AG10803 (cell line): ENCODE measurements around the gene CTIF.

ENCODE experiments used
- DNase-seq: peaks from one replicate; pipeline ENCODE4 v3.0.0; 2010; ENCODE audit warnings: low read depth
- H3K4me3 ChIP-seq: 2 replicates; pipeline ENCODE4 v1.5.1; 2011; ENCODE audit warnings: mild to moderate bottlenecking, low read length, control low read depth
- CTCF ChIP-seq: conservative IDR thresholded peaks from 2 replicates; pipeline ENCODE4 v1.5.1; 2011; ENCODE audit warnings: mild to moderate bottlenecking, low read length, control low read depth, inconsistent platforms

Gene CTIF

GRCh38 chr18:48525671-48526070 is 13.2 kb upstream of the CTIF start:
- no peak for DNase-seq
- H3K4me3 ChIP-seq, result no peak overlapping the region
- no peak for TF ChIP-seq CTCF

DNA sequence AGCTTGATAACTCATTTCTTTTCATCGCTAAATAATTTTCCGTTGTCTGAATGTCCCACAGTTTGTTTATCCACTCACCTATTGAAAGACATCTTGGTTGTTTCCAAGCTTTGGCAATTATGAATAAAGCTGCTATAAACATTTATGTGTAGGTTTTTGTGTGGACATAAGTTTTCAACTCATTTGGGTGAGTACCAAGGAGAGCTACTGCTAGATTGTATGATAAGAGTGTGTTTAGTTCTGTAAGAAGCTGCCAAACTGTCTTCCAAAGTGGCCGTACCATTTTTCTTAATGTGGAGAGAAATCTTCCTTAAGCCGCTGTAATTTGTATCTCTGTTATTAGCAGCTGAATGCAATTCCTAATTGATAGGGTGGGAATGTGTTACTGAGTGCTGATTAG is 11.4 kb upstream of the CTIF start:
- no peak for TF ChIP-seq CTCF
- DNase-seq, result no peak
- no peak overlapping the region for H3K4me3 ChIP-seq

GRCh38 chr18:48528861-48529260 is 10.0 kb upstream of the CTIF start:
- no peak overlapping the region for H3K4me3 ChIP-seq
- DNase-seq, result no peak
- TF ChIP-seq CTCF, result no peak

DNA sequence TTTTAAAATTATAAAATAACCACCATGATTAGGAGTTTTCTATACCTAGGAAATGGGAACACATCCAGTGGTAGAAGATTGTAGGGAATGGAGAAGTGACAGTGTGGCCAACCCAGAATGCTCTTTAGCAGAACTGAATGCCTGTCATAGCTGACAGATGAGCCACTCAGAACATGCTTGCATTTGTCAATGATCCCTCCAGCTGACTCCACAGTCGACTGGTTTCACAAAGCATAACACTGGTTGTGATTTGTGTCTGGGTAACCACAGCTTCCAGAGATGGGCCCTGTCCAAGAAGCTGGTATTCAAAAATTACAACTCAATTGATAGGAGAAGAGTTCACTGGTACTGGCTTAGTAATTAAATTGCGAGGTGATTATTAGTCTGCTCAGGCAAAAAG is 9.0 kb upstream of the CTIF start:
- H3K4me3 ChIP-seq, result no peak overlapping the region
- no peak for TF ChIP-seq CTCF
- DNase-seq, result peak; percentile 94

- H3K4me3 ChIP-seq, result no peak overlapping the region
- peak; percentile 24 for DNase-seq
- no peak for TF ChIP-seq CTCF
Measured at GRCh38 chr18:48530399-48531081, 8.3 kb upstream of the CTIF start.

DNA sequence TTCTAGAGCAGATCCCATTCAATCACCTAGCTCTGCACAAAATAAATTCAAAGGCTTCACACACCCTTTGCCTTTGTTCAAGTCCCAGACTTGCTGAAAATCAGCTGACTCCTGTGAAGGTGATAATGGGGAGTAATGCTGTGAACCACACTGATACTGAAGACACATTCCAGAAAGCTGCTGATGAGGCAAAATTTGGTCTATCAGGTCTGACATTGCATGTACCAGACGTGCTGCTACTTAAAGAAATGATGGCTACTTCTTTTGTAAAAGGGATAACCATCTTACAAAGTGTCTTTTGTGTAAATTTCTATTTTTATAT is 7.8 kb upstream of the CTIF start:
- DNase-seq, result no peak
- TF ChIP-seq CTCF, result no peak
- no peak overlapping the region for H3K4me3 ChIP-seq

DNA sequence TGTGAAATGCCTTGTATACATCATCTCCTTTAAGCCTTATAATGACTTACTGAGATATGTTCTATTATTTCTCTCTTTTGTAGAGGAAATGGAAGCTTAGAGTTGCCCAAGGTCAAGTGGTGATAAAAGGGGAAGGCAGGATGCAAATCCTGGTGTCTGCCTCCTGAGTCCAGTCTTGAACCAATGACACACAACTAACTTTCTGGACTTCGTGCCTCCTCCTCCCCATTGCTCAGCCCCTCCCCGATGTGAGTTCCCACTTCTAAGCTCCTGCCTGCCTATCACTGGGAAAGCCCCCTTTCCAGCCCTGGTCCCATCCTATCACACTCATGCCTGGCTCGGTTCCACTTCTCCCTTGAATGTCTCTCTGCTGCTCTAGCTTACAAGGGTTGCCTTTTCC is 6.9 kb upstream of the CTIF start:
- no peak for TF ChIP-seq CTCF
- no peak overlapping the region for H3K4me3 ChIP-seq
- DNase-seq, result no peak
